ENCODE results near the gene CCNI. TPM values are rescaled to one million over a fixed set of nuclear protein-coding genes. Genes with fewer than 3 reads are reported as not detected.

Gene CCNI
- total RNA-seq, 1 experiment from 2014 or later = 181 TPM

GRCh38 chr4:76997532-76997931, 78.3 kb downstream of the CCNI start:
- Histone ChIP-seq H3K9me3 (replicated peaks) (no peaks in the 10 kb centered on the region), H3K27me3 (replicated peaks) (no peaks in the 10 kb centered on the region), H3K27ac (no peak overlapping the region), H3K36me3 (peaks cover 74% of the 10 kb centered on the region), H3K4me3 (no peak overlapping the region), H3K4me1 (replicated peaks) (peaks cover 25% of the 10 kb centered on the region)
- DNase-seq (ENCODE audit: low read depth in 1 of 2, low spot score in 2 of 2) = no peak

Other genes starting within 250 kb of the CCNI start
- gene SOWAHB, start 177.8 kb downstream of the CCNI start, total RNA-seq (2014; rRNA removed; shearing (Covaris generic)) = not detected in 2 replicates
- gene SEPTIN11, start 126.2 kb downstream of the CCNI start, total RNA-seq (2014; rRNA removed; shearing (Covaris generic)) = 255 and 283 TPM in 2 replicates
- gene CCNG2, start 81.2 kb upstream of the CCNI start, total RNA-seq (2014; rRNA removed; shearing (Covaris generic)) = 8.1 and 12.3 TPM in 2 replicates

Measured in SJSA1 (cell line).